OCI-LY7 (cell line): ENCODE data around the gene CDAN1.

Experiments used
- CTCF ChIP-seq: fragments of 200-600 bp; sonication (generic); conservative IDR thresholded peaks from 2 replicates; pipeline ENCODE4 v1.5.1; 2014; ENCODE audit warnings: mild to moderate bottlenecking, antibody characterized with exemption, low read length, moderate library complexity, mixed read lengths
- EZH2phosphoT487 ChIP-seq: fragments of 200-600 bp; sonication (generic); IDR thresholded peaks from 2 replicates; pipeline ENCODE4 v1.6.1; 2018; ENCODE audit warnings: low read depth, borderline replicate concordance, mild to moderate bottlenecking, mixed run types, antibody characterized with exemption, low read length, moderate library complexity, mixed read lengths

GRCh38 chr15:42742149-42742548 lies 5.2 kb upstream of the CDAN1 start:
- TF ChIP-seq CTCF (no peak), EZH2phosphoT487 (no peak)
